ENCODE data around the gene VCAM1.

VCAM1 gene

GRCh38 chr1:100713626-100714025 lies 5.9 kb upstream of the VCAM1 start:
- Histone ChIP-seq H3K4me3 (ENCODE audit: low read length) (no peak overlapping the region), H3K9me3 (ENCODE audit: control insufficient read depth, insufficient read depth, low read length) (no peaks in the 10 kb centered on the region), H3K4me2 (ENCODE audit: low read length) (no peak overlapping the region), H3F3A (ENCODE audit: control insufficient read depth, insufficient read depth) (no peaks in the 10 kb centered on the region), H3K27me3 (ENCODE audit: control insufficient read depth, low read length) (no peaks in the 10 kb centered on the region), H3K36me3 (ENCODE audit: control insufficient read depth, low read length) (no peaks in the 10 kb centered on the region), H3K4me1 (ENCODE audit: control insufficient read depth, low read length) (no peaks in the 10 kb centered on the region), H3K27ac (ENCODE audit: low read depth, low read length) (no peak overlapping the region), H3K9me2 (replicated peaks; ENCODE audit: control insufficient read depth, low read length) (no peaks in the 10 kb centered on the region), H4K20me1 (ENCODE audit: control insufficient read depth, insufficient read depth, low read depth, low read length) (no peaks in the 10 kb centered on the region), H3K79me2 (ENCODE audit: control insufficient read depth, low read length) (no peaks in the 10 kb centered on the region)
- no peak for TF ChIP-seq CTCF (IDR thresholded peaks at IDR 0.05; ENCODE audit: low read depth, low read length, poor library complexity, severe bottlenecking)
- TF ChIP-seq EZH2phosphoT487 (IDR thresholded peaks at IDR 0.05; ENCODE audit: borderline replicate concordance, low read length), result no peak

- no peak overlapping the region for H3K4me2 ChIP-seq (ENCODE audit: low read length)
These were observed 4.9 kb upstream of the VCAM1 start for GRCh38 chr1:100714599-100714998.

GRCh38 chr1:100717218-100717617 lies 2.3 kb upstream of the VCAM1 start:
- peaks cover 6% of the 10 kb centered on the region for H3K27me3 ChIP-seq (ENCODE audit: control insufficient read depth, low read length)
- no peaks in the 10 kb centered on the region for H3K4me1 ChIP-seq (ENCODE audit: control insufficient read depth, low read length)
- no peaks in the 10 kb centered on the region for H3K9me3 ChIP-seq (ENCODE audit: control insufficient read depth, insufficient read depth, low read length)
- H4K20me1 ChIP-seq (ENCODE audit: control insufficient read depth, insufficient read depth, low read depth, low read length), result no peaks in the 10 kb centered on the region
- no peak overlapping the region for H3K4me3 ChIP-seq (ENCODE audit: low read length)
- no peak for TF ChIP-seq CTCF (IDR thresholded peaks at IDR 0.05; ENCODE audit: low read depth, low read length, poor library complexity, severe bottlenecking)
- H3K9me2 ChIP-seq (replicated peaks; ENCODE audit: control insufficient read depth, low read length), result no peaks in the 10 kb centered on the region
- H3K36me3 ChIP-seq (ENCODE audit: control insufficient read depth, low read length), result no peaks in the 10 kb centered on the region
- H3K79me2 ChIP-seq (ENCODE audit: control insufficient read depth, low read length), result no peaks in the 10 kb centered on the region
- no peak overlapping the region for H3K27ac ChIP-seq (ENCODE audit: low read depth, low read length)
- H3K4me2 ChIP-seq (ENCODE audit: low read length), result no peak overlapping the region
- no peaks in the 10 kb centered on the region for H3F3A ChIP-seq (ENCODE audit: control insufficient read depth, insufficient read depth)

More at GRCh38 chr1:100714599-100714998, 4.9 kb upstream of the VCAM1 start:
- H3K4me1 ChIP-seq (ENCODE audit: control insufficient read depth, low read length), result no peaks in the 10 kb centered on the region
- no peaks in the 10 kb centered on the region for H4K20me1 ChIP-seq (ENCODE audit: control insufficient read depth, insufficient read depth, low read depth, low read length)
- H3K36me3 ChIP-seq (ENCODE audit: control insufficient read depth, low read length), result no peaks in the 10 kb centered on the region
- H3K27me3 ChIP-seq (ENCODE audit: control insufficient read depth, low read length), result peaks cover 4% of the 10 kb centered on the region
- TF ChIP-seq CTCF (IDR thresholded peaks at IDR 0.05; ENCODE audit: low read depth, low read length, poor library complexity, severe bottlenecking), result no peak
- TF ChIP-seq EZH2phosphoT487 (IDR thresholded peaks at IDR 0.05; ENCODE audit: borderline replicate concordance, low read length), result no peak
- no peaks in the 10 kb centered on the region for H3K79me2 ChIP-seq (ENCODE audit: control insufficient read depth, low read length)
- no peak overlapping the region for H3K27ac ChIP-seq (ENCODE audit: low read depth, low read length)
- H3K9me3 ChIP-seq (ENCODE audit: control insufficient read depth, insufficient read depth, low read length), result no peaks in the 10 kb centered on the region
- H3F3A ChIP-seq (ENCODE audit: control insufficient read depth, insufficient read depth), result no peaks in the 10 kb centered on the region
- no peak overlapping the region for H3K4me3 ChIP-seq (ENCODE audit: low read length)
- no peaks in the 10 kb centered on the region for H3K9me2 ChIP-seq (replicated peaks; ENCODE audit: control insufficient read depth, low read length)

GRCh38 chr1:100718581-100718980 lies 961 bp upstream of the VCAM1 start:
- H3K4me1 ChIP-seq (ENCODE audit: control insufficient read depth, low read length), result no peaks in the 10 kb centered on the region
- H4K20me1 ChIP-seq (ENCODE audit: control insufficient read depth, insufficient read depth, low read depth, low read length), result no peaks in the 10 kb centered on the region
- H3K27ac ChIP-seq (ENCODE audit: low read depth, low read length), result no peak overlapping the region
- no peaks in the 10 kb centered on the region for H3F3A ChIP-seq (ENCODE audit: control insufficient read depth, insufficient read depth)
- H3K9me3 ChIP-seq (ENCODE audit: control insufficient read depth, insufficient read depth, low read length), result no peaks in the 10 kb centered on the region
- no peaks in the 10 kb centered on the region for H3K79me2 ChIP-seq (ENCODE audit: control insufficient read depth, low read length)
- no peaks in the 10 kb centered on the region for H3K36me3 ChIP-seq (ENCODE audit: control insufficient read depth, low read length)
- no peaks in the 10 kb centered on the region for H3K9me2 ChIP-seq (replicated peaks; ENCODE audit: control insufficient read depth, low read length)
- no peak overlapping the region for H3K4me2 ChIP-seq (ENCODE audit: low read length)
- no peak overlapping the region for H3K4me3 ChIP-seq (ENCODE audit: low read length)
- H3K27me3 ChIP-seq (ENCODE audit: control insufficient read depth, low read length), result peaks cover 6% of the 10 kb centered on the region
- no peak for TF ChIP-seq EZH2phosphoT487 (IDR thresholded peaks at IDR 0.05; ENCODE audit: borderline replicate concordance, low read length)
- no peak for TF ChIP-seq CTCF (IDR thresholded peaks at IDR 0.05; ENCODE audit: low read depth, low read length, poor library complexity, severe bottlenecking)
